Mesendoderm (in vitro differentiated cells): ENCODE results near the gene NBEAL2.

Source experiments
- DNase-seq: peaks from one replicate; pipeline ENCODE4 v3.0.0; 2013
- H2AK5ac ChIP-seq: 2 replicates; pipeline ENCODE4 v1.6.1; 2013; ENCODE audit warnings: low read length, inconsistent platforms
- H2BK120ac ChIP-seq: 2 replicates; pipeline ENCODE4 v1.6.1; 2013; ENCODE audit warnings: low read depth, mild to moderate bottlenecking, low read length, moderate library complexity, mixed read lengths
- H2BK15ac ChIP-seq: replicated peaks from 2 replicates; pipeline ENCODE4 v1.6.1; 2013; ENCODE audit warnings: low read depth, mild to moderate bottlenecking, moderate library complexity
- H2BK5ac ChIP-seq: 2 replicates; pipeline ENCODE4 v1.6.1; 2013; ENCODE audit warnings: low read length, inconsistent platforms
- H3K18ac ChIP-seq: 2 replicates; pipeline ENCODE4 v1.6.1; 2013; ENCODE audit warnings: mild to moderate bottlenecking, low read length, mixed read lengths
- H3K23ac ChIP-seq: one replicate; pipeline ENCODE4 v1.6.1; 2013; ENCODE audit warnings: low read length
- H3K27ac ChIP-seq: 2 replicates; pipeline ENCODE4 v1.5.1; 2013; ENCODE audit warnings: low read depth, mild to moderate bottlenecking, inconsistent platforms, low read length, moderate library complexity
- H3K27me3 ChIP-seq: 2 replicates; pipeline ENCODE4 v1.6.1; 2013; ENCODE audit warnings: low read length, control low read depth, mild to moderate bottlenecking, inconsistent platforms; ENCODE audit not compliant: insufficient read depth, poor library complexity
- H3K36me3 ChIP-seq: 2 replicates; pipeline ENCODE4 v1.6.1; 2013; ENCODE audit warnings: low read length, inconsistent platforms; ENCODE audit not compliant: control insufficient read depth, insufficient read depth
- H3K4ac ChIP-seq: one replicate; pipeline ENCODE4 v1.6.1; 2013; ENCODE audit warnings: low read depth, mild to moderate bottlenecking, low read length, moderate library complexity
- H3K4me1 ChIP-seq: 2 replicates; pipeline ENCODE4 v1.6.1; 2013; ENCODE audit warnings: low read depth, low read length, inconsistent platforms; ENCODE audit not compliant: control insufficient read depth
- H3K4me2 ChIP-seq: 2 replicates; pipeline ENCODE4 v1.6.1; 2013; ENCODE audit warnings: low read length
- H3K4me3 ChIP-seq: 2 replicates; pipeline ENCODE4 v1.5.1; 2013; ENCODE audit warnings: mild to moderate bottlenecking, low read length
- H3K56ac ChIP-seq: one replicate; pipeline ENCODE4 v1.6.1; 2013; ENCODE audit warnings: low read length
- H3K79me1 ChIP-seq: 2 replicates; pipeline ENCODE4 v1.6.1; 2013; ENCODE audit warnings: low read length, inconsistent platforms
- H3K79me2 ChIP-seq: 2 replicates; pipeline ENCODE4 v1.6.1; 2013; ENCODE audit warnings: mild to moderate bottlenecking, low read length; ENCODE audit not compliant: control insufficient read depth, insufficient read depth
- H3K9ac ChIP-seq: 2 replicates; pipeline ENCODE4 v1.6.1; 2013; ENCODE audit warnings: low read length, inconsistent platforms
- H4K5ac ChIP-seq: one replicate; pipeline ENCODE4 v1.6.1; 2013; ENCODE audit warnings: low read length
- H4K8ac ChIP-seq: one replicate; pipeline ENCODE4 v1.6.1; 2013; ENCODE audit warnings: low read depth, mild to moderate bottlenecking, control low read depth, low read length, moderate library complexity
- WGBS: extraction: QIAGEN DNeasy Blood & Tissue Kit; methylation state at CpG from one replicate; pipeline ENCODE4 v1.1.7; 2013; ENCODE audit warnings: low lambda C conversion rate, missing lambda C conversion rate; ENCODE audit not compliant: insufficient coverage; ENCODE audit errors: extremely low coverage; 5-methylcytosine and 5-hydroxymethylcytosine counted together

NBEAL2 gene

DNA sequence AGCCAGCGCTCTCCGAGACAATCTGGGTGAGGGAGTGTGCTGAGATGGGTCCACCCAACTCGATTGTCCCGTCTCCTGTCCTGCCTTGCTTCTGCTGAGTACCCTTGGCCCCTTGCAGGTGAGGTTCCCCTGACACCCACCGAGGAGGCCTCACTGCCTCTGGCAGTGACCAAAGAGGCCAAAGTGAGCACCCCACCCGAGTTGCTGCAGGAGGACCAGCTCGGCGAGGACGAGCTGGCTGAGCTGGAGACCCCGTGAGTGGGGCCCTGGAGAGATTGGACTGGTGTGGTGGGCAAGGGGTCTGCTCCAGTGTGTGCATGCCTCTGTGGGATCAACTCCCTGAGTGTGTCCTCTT is 23.6 kb downstream of the NBEAL2 start:
- no peak overlapping the region for H3K4me3 ChIP-seq
- DNase-seq: no peak
- no peaks in the 10 kb centered on the region for H3K79me1 ChIP-seq
- H3K4ac ChIP-seq: no peak overlapping the region
- no peaks in the 10 kb centered on the region for H3K27me3 ChIP-seq
- no peak overlapping the region for H2BK15ac ChIP-seq
- no peak overlapping the region for H4K8ac ChIP-seq
- no peaks in the 10 kb centered on the region for H3K36me3 ChIP-seq
- no peak overlapping the region for H3K23ac ChIP-seq
- no peak overlapping the region for H3K18ac ChIP-seq
- H2BK120ac ChIP-seq: no peak overlapping the region
- H3K9ac ChIP-seq: no peak overlapping the region
- no peak overlapping the region for H3K4me2 ChIP-seq
- H3K56ac ChIP-seq: no peak overlapping the region
- H3K79me2 ChIP-seq: no peaks in the 10 kb centered on the region
- no peaks in the 10 kb centered on the region for H3K4me1 ChIP-seq
- H2BK5ac ChIP-seq: no peak overlapping the region
- H3K27ac ChIP-seq: no peak overlapping the region
- no CpG with 5 or more reads among the region's 10 CpGs for WGBS
- H4K5ac ChIP-seq: no peak overlapping the region
- H2AK5ac ChIP-seq: no peak overlapping the region

DNA sequence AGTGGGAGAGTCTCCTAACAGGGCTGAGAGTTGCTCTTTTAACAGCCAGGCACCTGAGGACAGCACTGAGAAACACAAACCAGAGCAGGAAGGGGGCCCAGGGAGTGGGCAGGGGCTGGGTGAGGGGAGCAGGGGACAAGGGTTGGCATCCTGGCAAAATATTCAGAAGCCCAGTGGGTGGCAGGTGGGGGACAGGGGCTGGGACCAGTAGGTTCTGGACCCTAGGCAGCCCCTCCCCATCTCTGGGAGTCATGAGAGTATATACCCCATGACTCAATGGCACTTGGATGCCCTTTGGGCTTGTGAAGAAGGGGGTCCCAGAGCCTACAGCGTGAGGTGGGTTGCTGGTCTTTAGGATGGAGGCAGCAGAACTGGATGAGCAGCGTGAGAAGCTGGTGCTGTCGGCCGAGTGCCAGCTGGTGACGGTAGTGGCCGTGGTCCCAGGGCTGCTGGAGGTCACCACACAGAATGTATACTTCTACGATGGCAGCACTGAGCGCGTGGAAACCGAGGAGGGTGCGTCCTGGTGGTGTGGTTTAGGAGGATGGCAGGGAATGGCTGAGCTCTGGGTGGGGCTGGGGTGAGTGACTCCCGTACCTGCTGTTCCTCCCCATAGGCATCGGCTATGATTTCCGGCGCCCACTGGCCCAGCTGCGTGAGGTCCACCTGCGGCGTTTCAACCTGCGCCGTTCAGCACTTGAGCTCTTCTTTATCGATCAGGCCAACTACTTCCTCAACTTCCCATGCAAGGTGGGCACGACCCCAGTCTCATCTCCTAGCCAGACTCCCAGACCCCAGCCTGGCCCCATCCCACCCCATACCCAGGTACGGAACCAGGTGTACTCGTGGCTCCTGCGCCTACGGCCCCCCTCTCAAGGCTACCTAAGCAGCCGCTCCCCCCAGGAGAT is 24.2 kb downstream of the NBEAL2 start:
- H3K27ac ChIP-seq: no peak overlapping the region
- no peak overlapping the region for H3K9ac ChIP-seq
- H3K4me1 ChIP-seq: no peaks in the 10 kb centered on the region
- no peak overlapping the region for H2AK5ac ChIP-seq
- no peak overlapping the region for H3K18ac ChIP-seq
- H3K79me1 ChIP-seq: no peaks in the 10 kb centered on the region
- H3K4ac ChIP-seq: no peak overlapping the region
- H3K79me2 ChIP-seq: no peaks in the 10 kb centered on the region
- H3K56ac ChIP-seq: no peak overlapping the region
- no peaks in the 10 kb centered on the region for H3K27me3 ChIP-seq
- H2BK15ac ChIP-seq: no peak overlapping the region
- H4K8ac ChIP-seq: no peak overlapping the region
- H2BK120ac ChIP-seq: no peak overlapping the region
- no peak overlapping the region for H2BK5ac ChIP-seq
- H3K23ac ChIP-seq: no peak overlapping the region
- no peaks in the 10 kb centered on the region for H3K36me3 ChIP-seq
- no peak overlapping the region for H3K4me2 ChIP-seq
- H4K5ac ChIP-seq: no peak overlapping the region
- DNase-seq: no peak
- no peak overlapping the region for H3K4me3 ChIP-seq
- no CpG with 5 or more reads among the region's 27 CpGs for WGBS

DNA sequence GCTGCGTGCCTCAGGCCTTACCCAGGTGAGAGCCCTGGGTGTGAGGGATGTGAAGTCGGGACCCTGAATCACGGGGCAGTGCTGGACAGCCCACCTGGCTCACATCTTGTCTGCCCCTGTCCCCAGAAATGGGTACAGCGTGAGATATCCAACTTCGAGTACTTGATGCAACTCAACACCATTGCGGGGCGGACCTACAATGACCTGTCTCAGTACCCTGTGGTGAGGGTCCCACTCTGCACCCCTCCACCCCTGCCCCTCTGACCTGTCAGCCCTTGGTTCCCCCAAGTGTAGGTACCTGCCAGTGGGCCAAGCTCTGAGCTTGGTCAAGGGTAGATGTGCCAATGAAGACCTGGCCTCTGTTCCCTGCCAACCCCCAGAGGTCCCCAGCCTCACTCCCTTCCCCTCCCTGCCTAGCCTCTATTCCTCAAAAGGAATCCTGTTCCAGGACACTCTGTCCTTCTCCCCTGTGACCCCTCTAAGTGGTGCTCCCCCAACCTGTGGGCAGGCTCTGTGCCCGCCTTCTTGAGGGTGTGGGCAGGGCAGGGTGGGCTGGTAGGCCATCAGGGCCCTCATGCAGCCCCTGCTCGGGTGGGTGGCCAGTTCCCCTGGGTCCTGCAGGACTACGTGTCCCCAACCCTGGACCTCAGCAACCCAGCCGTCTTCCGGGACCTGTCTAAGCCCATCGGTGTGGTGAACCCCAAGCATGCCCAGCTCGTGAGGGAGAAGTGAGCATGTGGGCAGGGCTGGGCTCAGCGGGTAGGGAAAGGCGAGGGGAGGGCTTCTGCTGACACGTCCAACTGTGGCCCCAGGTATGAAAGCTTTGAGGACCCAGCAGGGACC is 25.1 kb downstream of the NBEAL2 start:
- Histone ChIP-seq H3K4ac (no peak overlapping the region), H2BK120ac (no peak overlapping the region), H3K23ac (no peak overlapping the region), H4K8ac (no peak overlapping the region), H3K4me1 (no peaks in the 10 kb centered on the region), H4K5ac (no peak overlapping the region), H2BK5ac (no peak overlapping the region), H3K27me3 (no peaks in the 10 kb centered on the region), H2AK5ac (no peak overlapping the region), H3K18ac (no peak overlapping the region), H3K56ac (no peak overlapping the region), H2BK15ac (no peak overlapping the region), H3K4me3 (no peak overlapping the region), H3K27ac (no peak overlapping the region), H3K79me1 (no peaks in the 10 kb centered on the region), H3K79me2 (no peaks in the 10 kb centered on the region), H3K9ac (no peak overlapping the region), H3K36me3 (no peaks in the 10 kb centered on the region), H3K4me2 (no peak overlapping the region)
- no CpG with 5 or more reads among the region's 17 CpGs for WGBS
- DNase-seq: no peak

DNA sequence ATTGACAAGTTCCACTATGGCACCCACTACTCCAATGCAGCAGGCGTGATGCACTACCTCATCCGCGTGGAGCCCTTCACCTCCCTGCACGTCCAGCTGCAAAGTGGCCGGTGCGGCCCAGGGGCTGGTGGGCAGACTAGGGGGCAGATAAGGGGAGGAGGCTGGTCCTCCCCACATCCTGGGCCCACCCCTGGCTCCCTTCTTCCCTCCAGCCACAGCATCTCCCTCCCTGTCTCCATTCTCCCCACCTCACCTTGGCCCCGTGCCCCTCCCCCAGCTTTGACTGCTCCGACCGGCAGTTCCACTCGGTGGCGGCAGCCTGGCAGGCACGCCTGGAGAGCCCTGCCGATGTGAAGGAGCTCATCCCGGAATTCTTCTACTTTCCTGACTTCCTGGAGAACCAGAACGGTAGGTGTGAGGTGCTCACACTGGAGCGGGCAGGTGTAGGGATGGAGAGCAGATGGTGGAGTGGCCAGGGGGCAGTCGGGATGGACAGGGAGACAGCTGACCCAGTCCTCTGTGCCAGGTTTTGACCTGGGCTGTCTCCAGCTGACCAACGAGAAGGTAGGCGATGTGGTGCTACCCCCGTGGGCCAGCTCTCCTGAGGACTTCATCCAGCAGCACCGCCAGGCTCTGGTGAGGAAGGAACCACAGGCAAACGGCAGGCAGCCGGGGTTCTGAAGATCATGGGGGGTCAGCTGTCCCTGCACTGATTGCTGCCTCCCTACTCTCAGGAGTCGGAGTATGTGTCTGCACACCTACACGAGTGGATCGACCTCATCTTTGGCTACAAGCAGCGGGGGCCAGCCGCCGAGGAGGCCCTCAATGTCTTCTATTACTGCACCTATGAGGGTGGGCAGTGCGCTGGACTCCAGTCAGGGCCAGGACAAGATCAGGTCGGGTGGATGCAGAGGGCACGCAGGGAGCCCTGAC is 26.0 kb downstream of the NBEAL2 start:
- Histone ChIP-seq H3K18ac (no peak overlapping the region), H2BK15ac (no peak overlapping the region), H3K56ac (no peak overlapping the region), H4K5ac (no peak overlapping the region), H3K36me3 (no peaks in the 10 kb centered on the region), H3K27me3 (no peaks in the 10 kb centered on the region), H4K8ac (no peak overlapping the region), H2AK5ac (no peak overlapping the region), H3K23ac (no peak overlapping the region), H3K4me1 (no peaks in the 10 kb centered on the region), H2BK120ac (no peak overlapping the region), H3K9ac (no peak overlapping the region), H2BK5ac (no peak overlapping the region), H3K4me2 (no peak overlapping the region), H3K79me2 (no peaks in the 10 kb centered on the region), H3K79me1 (no peaks in the 10 kb centered on the region), H3K27ac (no peak overlapping the region), H3K4ac (no peak overlapping the region), H3K4me3 (no peak overlapping the region)
- no peak for DNase-seq
- WGBS: no CpG with 5 or more reads among the region's 32 CpGs

GRCh38 chr3:47006145-47006651 is 26.7 kb downstream of the NBEAL2 start:
- Histone ChIP-seq H4K8ac (no peak overlapping the region), H2BK15ac (no peak overlapping the region), H3K27ac (no peak overlapping the region), H3K4me1 (no peaks in the 10 kb centered on the region), H2BK120ac (no peak overlapping the region), H3K23ac (no peak overlapping the region), H3K9ac (no peak overlapping the region), H3K4me2 (no peak overlapping the region), H2BK5ac (no peak overlapping the region), H4K5ac (no peak overlapping the region), H3K27me3 (no peaks in the 10 kb centered on the region), H3K4ac (no peak overlapping the region), H3K79me1 (no peaks in the 10 kb centered on the region), H3K79me2 (no peaks in the 10 kb centered on the region), H3K4me3 (no peak overlapping the region), H3K36me3 (no peaks in the 10 kb centered on the region), H3K18ac (no peak overlapping the region), H2AK5ac (no peak overlapping the region), H3K56ac (no peak overlapping the region)
- no peak for DNase-seq
- no CpG with 5 or more reads among the region's 9 CpGs for WGBS
